ENCODE measurements around the gene RAB40A.

The RAB40A gene, protein sequence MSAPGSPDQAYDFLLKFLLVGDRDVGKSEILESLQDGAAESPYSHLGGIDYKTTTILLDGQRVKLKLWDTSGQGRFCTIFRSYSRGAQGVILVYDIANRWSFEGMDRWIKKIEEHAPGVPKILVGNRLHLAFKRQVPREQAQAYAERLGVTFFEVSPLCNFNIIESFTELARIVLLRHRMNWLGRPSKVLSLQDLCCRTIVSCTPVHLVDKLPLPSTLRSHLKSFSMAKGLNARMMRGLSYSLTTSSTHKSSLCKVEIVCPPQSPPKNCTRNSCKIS

DNA sequence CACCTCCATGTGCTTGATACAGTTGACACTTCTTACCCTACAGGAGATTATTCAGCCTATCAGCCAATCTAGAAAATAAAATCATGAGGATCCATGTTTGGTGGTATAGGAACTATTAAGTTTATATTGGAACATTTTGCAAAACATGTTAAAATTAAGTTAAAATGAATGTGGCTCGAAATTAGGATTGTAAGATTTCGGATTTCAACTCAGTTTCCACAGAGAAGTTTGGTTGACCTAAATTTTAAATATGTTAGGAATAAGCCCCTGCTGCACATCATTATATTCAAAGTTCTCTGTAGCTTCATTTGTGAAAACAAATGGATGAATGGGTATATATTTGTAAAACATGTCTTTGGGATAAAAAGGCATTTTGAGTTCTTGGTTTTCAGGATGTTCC lies at the start of gene RAB40A:
RAB40A (minus strand) TSS at position 101 of the 400 bp plus-strand sequence. CDS start 18,733 bp downstream, outside the sequence.
- no peak for DNase-seq

DNA sequence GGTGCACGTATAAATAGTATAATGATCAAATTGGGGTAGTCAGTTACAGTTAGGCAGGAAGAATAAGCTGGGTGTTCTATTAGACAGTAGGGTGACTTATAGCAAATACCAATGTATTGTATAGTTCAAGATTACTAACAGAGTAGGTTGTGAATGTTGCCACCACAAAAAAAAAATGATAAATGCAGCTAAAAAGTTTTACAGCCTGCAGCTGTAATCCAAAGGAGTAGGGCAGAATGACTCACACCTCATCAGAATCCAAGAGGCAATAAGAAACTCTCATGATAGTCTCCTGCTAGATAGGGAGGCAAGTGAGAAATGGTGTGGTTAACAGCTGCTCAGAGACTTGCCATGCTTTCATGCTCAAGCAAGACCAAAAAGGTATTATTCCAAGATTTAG lies 46.5 kb upstream of the RAB40A start:
- DNase-seq, result no peak

- DNase-seq, result no peak
Measured at GRCh38 chrX:103565197-103565596, 45.9 kb upstream of the RAB40A start.

DNA sequence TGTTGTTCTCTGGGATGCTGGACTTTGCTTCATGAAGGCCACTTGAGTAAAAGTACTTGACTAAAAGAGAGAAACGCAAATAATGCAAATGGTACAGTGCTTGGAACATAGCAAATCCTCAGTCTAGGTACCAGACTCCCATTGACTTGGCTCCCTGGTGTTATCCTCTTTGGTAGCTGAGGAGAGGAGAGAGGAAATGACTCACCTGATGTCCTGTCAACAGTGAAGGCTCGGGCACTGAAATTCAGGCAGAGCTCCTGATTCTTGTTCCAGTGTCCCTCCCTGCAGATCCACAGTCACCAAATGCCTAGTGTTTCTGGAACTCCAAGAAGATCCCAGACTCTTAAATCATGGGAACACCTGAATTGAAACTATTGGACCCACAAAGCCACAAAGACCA lies 43.5 kb upstream of the RAB40A start:
- no peak for DNase-seq

DNA sequence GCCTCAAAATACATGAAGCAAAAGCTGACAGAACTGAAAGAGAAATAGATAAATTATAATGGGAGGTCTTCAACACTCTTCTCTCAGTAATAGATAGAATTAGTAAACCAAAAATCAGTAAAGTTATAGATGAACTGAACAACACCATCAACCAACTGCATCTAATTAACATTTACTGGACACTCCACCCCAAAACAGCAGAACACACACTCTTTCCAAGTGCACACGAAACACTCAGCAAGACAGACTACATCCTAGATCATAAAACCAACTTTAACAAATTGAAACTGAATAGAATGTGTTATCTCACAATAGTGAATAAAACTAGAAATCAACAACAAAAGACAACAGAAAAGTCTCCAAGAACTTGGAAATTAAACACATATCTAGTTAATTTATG lies 41.0 kb upstream of the RAB40A start:
- no peak for DNase-seq

DNA sequence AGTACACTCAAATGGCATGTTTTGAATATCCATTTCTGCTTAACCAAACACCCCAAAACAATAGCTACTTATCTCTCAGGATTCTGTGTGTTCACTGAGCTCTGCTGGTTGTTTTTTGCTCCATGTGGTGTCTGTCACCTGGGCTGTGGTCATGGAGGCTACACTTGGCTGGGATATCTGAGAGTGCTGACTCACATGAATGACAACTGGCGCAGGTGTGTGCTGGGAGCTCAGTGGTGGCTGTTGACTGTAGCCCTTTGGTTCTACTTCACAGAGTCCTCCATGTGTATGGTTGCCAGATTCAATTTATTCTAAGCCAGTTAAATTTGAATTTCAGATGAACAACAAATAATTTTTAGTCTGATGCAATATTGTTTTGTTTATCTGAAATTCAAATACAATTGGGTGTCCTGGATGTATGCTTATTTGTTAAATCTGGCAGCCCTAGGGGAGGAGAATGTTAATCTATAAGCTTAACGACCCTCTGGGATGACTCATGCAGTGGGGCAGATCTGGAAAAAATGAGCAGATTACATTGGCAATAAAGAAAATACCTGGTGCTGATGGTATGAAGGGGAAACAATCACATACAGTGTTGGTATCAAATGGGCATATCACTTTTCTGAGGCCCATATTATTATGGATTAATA lies 37.8 kb upstream of the RAB40A start:
- DNase-seq, result no peak

- DNase-seq, result peak in 53 of 58 donors; percentile 3 to 72 (median 36)
Measured at GRCh38 chrX:103554687-103555424, 35.6 kb upstream of the RAB40A start.

DNA sequence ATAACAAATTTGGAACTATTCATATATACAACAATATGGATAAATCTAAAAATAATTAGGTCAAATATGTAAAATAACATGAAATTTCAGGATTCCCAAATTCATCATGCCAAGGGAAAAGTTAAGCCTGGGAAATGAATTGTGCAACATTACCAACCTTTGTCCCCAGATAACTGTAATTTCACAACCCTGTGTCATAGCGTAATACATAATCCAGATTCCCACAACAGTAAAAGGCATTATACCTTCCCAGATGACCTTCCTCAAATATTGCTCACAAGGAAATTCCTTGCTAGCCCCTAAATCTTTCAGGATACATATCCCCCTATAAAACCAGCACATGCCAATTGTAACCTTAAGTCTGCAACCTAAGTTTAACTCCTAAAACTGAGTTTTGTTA lies 32.9 kb upstream of the RAB40A start:
- no peak for DNase-seq

- DNase-seq, result peak in 2 of 58 donors; percentile 12 to 18
Measured at GRCh38 chrX:103550415-103551051, 31.2 kb upstream of the RAB40A start.

DNA sequence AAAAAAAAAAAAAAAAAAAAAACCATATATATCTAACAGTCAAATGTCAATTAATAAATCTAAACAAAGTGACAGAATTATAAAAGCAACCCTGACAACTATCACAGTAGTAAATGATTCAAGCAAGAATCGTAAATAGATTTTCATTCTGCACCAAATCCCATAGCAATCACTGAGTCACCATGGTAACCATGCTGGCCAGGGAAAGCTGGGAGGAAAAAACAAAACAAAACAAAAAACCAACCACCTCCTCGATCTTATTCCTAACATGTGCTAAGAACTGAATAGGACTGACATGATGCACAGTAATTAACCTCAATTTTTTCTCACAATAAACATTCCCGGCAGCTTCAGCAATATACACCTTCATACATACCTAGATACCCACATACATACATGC lies 30.6 kb upstream of the RAB40A start:
- DNase-seq, result peak in 5 of 58 donors; percentile 0 to 5 (median 2)

GRCh38 chrX:103540145-103540544 lies 20.9 kb upstream of the RAB40A start:
- DNase-seq, result no peak

- no peak for DNase-seq
Measured at GRCh38 chrX:103539695-103540094, 20.4 kb upstream of the RAB40A start.

- no peak for DNase-seq
Measured at GRCh38 chrX:103538728-103539127, 19.4 kb upstream of the RAB40A start.

DNA sequence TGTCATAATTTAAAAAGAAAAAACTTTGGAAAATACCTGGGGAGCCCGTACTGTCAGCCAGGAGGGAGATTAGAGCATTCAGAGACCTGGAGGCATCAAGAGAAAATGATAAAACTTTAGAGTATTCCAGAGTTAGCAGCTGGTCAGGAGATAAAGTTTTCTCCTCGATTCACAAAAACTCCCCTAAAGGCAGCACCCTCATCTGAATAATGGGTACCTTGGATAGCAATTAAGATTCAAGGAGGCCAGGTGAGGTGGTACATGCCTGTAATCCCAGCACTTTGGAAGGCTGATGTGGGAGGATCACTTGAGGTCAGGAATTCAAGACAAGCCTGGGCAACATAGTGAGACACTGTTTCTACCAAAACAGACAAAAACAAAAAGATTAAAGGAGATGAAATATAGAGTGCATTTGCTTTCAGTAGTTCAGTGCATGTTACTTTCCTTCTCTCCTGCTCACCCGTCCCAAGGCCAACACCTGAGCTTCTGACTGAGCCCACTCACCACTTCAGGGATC lies 18.6 kb upstream of the RAB40A start:
- DNase-seq, result no peak

DNA sequence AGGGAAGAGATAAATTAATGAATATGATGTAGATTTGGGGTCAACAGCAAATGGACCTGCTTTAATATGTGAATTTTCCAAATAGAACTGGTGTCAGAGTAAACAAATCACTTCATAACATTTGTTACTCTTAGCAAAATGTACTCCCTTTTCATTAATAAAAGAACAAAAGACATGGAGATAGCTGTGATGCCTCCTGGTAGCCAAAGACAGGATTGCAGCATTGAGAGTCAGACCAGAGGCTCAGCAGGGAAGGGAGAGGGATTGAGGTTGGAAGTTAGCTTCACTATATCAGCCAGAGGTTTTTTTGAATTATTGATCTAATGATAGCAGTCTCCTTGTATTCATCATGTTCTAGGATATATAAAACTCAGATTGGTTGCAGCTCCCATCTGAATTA lies 17.4 kb upstream of the RAB40A start:
- DNase-seq, result no peak

- DNase-seq, result no peak
Measured at GRCh38 chrX:103536071-103536470, 16.8 kb upstream of the RAB40A start.

- DNase-seq, result no peak
Measured at GRCh38 chrX:103535206-103535605, 15.9 kb upstream of the RAB40A start.

DNA sequence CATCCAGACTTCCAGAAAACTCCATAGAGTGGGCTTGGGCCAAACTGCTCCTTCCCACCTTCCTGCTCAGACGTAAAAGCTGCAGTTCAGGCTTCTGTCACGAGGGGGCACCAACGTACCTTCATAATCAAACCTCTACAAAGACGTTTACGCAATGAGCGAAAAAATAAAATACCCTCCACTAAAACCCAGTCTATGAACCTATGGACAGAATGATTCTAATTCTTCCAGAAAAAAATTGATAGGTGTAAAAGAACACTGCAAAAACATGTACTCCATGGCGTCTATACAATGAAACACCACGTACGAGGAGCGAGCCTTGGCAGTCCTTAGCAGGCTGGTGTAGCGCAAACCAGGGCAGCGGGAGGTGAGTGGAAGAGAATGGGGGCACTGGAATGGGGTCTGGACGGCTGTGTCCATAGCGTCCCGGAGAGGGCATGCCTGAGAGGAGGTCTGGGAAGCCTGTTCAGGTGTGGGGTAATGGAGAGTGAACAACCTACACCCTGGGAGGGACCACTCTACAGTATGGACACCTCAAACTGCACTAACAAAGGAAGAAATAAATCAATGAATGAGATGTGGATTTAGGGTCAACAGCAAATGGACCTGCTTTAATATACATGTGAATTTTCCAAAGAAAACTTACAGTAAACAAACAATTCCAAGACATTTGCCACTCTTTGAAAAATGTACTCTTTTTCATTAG lies 14.4 kb upstream of the RAB40A start:
- peak in 55 of 58 donors; percentile 0 to 90 (median 39) for DNase-seq

- DNase-seq, result no peak
Measured at GRCh38 chrX:103531002-103531401, 11.7 kb upstream of the RAB40A start.

DNA sequence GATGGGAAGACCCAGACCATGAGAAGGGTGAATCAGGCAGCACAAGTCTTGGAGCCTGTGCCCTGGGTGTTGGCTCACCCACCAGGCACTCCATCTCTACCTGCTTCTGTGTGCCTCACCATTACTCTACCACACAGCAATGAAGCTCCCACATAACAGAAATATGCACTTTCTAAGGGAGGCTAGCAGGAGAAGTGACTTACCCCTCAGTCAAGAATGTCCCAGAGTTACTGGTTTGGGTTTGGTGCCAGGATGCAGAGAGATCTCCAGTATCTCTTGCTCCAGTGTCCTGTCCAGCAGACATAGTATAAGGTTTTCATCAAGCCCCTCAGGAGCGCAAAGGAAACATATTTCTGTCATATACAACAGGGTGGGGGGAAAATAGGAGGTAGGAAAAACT lies 11.3 kb upstream of the RAB40A start:
- DNase-seq, result no peak

- DNase-seq, result no peak
Measured at GRCh38 chrX:103529550-103529949, 10.3 kb upstream of the RAB40A start.
